ENCODE data around the gene TFPT.

TFPT gene

GRCh38 chr19:54152267-54152666 is 36.8 kb upstream of the TFPT start:
- Histone ChIP-seq H3K9me3 (no peaks in the 10 kb centered on the region), H3K27me3 (no peaks in the 10 kb centered on the region), H3K4me3 (no peak overlapping the region), H3K27ac (no peak overlapping the region), H3K4me1 (no peaks in the 10 kb centered on the region), H3K36me3 (peaks cover 70 to 100% (median 100%) of the 10 kb centered on the region in 3 donors)
- intact Hi-C loops (cut with DNase I; ENCODE audit: low total_unique reads) = no loop called here
- no peak for DNase-seq
- no peak for TF ChIP-seq CTCF (IDR thresholded peaks at IDR 0.05)

GRCh38 chr19:54151362-54152035 is 36.0 kb upstream of the TFPT start:
- H3K9me3 ChIP-seq = no peaks in the 10 kb centered on the region
- H3K4me1 ChIP-seq = no peaks in the 10 kb centered on the region
- no peak for TF ChIP-seq CTCF (IDR thresholded peaks at IDR 0.05)
- intact Hi-C loops (cut with DNase I; ENCODE audit: low total_unique reads) = no loop called here
- no peak for DNase-seq
- H3K27me3 ChIP-seq = no peaks in the 10 kb centered on the region
- peaks cover 71 to 100% (median 100%) of the 10 kb centered on the region in 3 donors for H3K36me3 ChIP-seq
- no peak overlapping the region for H3K27ac ChIP-seq
- H3K4me3 ChIP-seq = no peak overlapping the region

GRCh38 chr19:54149021-54149812 is 33.8 kb upstream of the TFPT start:
- Histone ChIP-seq H3K4me3 (no peak overlapping the region), H3K9me3 (no peaks in the 10 kb centered on the region), H3K4me1 (no peaks in the 10 kb centered on the region), H3K27ac (no peak overlapping the region), H3K36me3 (peaks cover 76 to 100% (median 100%) of the 10 kb centered on the region in 3 donors), H3K27me3 (no peaks in the 10 kb centered on the region)
- TF ChIP-seq CTCF (IDR thresholded peaks at IDR 0.05) = no peak
- intact Hi-C loops (cut with DNase I; ENCODE audit: low total_unique reads) = no loop called here
- no peak for DNase-seq

- Histone ChIP-seq H3K27me3 (no peaks in the 10 kb centered on the region), H3K4me1 (no peaks in the 10 kb centered on the region), H3K9me3 (no peaks in the 10 kb centered on the region), H3K27ac (no peak overlapping the region), H3K36me3 (peaks cover 77 to 100% (median 100%) of the 10 kb centered on the region in 3 donors), H3K4me3 (no peak overlapping the region)
- TF ChIP-seq CTCF (IDR thresholded peaks at IDR 0.05) = no peak
- intact Hi-C loops (cut with DNase I; ENCODE audit: low total_unique reads) = no loop called here
- DNase-seq = no peak
These were observed 32.7 kb upstream of the TFPT start for GRCh38 chr19:54148158-54148557.

GRCh38 chr19:54147676-54148075 is 32.2 kb upstream of the TFPT start:
- Histone ChIP-seq H3K27me3 (no peaks in the 10 kb centered on the region), H3K27ac (no peak overlapping the region), H3K4me3 (no peak overlapping the region), H3K36me3 (peaks cover 77 to 100% (median 100%) of the 10 kb centered on the region in 3 donors), H3K9me3 (no peaks in the 10 kb centered on the region), H3K4me1 (no peaks in the 10 kb centered on the region)
- intact Hi-C loops (cut with DNase I; ENCODE audit: low total_unique reads) = no loop called here
- TF ChIP-seq CTCF (IDR thresholded peaks at IDR 0.05) = no peak
- DNase-seq = no peak
